Pons (tissue), 1 donor: ENCODE data around the gene STARD10.

ENCODE experiments used
- DNase-seq: peaks from one replicate; pipeline ENCODE4 v3.0.0-alpha.2; 2016; ENCODE audit warnings: low spot score

The STARD10 gene

GRCh38 chr11:72763823-72764222 lies 30.0 kb downstream of the STARD10 start:
- no peak for DNase-seq

DNA sequence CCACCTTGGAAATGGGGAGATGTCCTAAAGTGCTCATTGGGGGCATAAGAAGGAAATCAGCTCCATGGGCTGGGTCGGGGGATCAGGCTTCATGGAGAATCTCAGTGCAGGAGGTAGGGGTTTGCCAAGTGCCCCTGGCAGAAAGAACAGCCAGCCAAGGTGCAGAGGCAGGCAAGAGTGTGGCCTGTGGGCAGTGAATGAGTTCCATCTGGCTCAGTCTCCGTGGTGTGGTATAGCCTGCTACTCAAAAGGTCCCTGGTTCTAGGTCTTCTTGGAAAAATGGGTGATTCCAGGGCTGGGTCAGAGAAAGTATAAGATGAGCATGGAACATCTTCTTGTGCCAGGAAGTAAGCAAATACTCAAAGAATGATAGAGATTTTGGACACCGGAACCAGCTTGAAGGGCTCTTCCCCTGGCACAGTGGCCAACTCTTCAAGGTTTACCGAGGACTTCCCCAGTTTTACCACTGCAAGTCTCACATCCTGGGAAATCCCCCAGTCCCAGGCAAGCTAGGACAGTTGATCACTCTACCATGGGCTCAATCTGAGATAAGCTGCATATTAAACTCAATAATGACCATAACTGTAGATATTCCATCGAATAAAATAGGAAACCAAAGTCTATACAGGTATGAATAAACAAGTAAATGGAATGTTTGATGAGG lies 31.1 kb downstream of the STARD10 start:
- no peak for DNase-seq

- DNase-seq = no peak
Observed at GRCh38 chr11:72760539-72761405, 33.1 kb downstream of the STARD10 start.

DNA sequence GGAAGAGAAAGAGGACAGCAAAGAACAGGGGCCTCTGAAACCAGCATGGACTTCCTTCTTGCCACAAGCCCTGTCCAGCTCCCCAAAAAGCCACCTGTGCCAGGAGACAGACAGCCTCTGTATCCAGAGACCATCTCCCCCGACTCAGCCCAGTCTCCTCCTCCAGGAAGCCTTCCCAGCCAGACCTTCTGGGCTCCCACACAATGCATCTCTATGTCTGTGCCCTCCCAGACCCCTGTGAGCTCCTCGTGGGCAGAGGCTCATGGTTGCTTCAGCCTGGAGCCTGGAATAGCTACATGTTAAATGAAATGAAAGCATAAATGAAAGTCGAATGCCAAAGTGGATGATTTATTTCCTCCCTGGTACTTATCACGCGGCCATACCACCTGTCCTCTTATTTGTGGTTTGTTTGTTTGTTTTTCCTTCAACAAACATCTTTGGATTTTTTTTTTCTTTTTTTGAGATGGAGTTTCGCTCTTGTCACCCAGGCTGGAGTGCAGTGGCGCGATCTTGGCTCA lies 34.3 kb downstream of the STARD10 start:
- DNase-seq = no peak

DNA sequence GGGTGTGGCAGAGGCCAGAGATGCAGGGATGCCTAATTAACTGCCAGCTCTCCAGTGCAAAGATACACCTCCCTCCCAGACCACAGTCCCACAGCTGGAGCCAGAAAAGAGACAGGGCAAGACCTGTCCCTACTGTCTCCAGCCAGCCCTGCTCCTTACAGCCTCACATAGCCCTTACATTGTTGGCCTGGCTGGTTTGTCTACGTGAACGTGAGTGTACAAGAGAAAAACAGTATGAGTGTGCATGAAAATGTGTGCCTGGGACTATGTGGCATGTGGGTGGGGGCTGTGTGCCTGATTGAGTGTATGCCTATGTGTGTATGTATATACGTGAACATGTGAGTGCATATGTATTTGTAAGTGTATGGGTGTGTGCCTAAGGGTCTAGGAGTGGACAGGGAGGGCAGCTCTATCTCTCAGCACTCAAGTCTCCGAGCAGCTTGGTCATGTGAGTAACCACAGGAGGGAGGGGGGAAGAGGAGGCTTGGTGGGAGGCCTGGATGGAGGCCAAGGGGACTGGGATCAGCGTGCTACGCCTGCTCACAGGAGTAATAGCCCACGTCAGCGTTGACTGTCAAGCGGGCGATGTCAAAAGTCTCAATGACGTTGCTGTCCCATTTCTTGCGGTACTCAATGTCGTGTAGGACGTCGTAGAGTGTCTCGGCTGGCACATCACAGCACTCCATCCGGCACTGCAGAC lies 35.0 kb downstream of the STARD10 start:
- DNase-seq = no peak

GRCh38 chr11:72758304-72758689 lies 35.5 kb downstream of the STARD10 start:
- DNase-seq = no peak

GRCh38 chr11:72755713-72756285 lies 38.0 kb downstream of the STARD10 start:
- no peak for DNase-seq

- DNase-seq = no peak
Observed at GRCh38 chr11:72754544-72755155, 39.2 kb downstream of the STARD10 start.

GRCh38 chr11:72754149-72754543 lies 39.7 kb downstream of the STARD10 start:
- DNase-seq = no peak

DNA sequence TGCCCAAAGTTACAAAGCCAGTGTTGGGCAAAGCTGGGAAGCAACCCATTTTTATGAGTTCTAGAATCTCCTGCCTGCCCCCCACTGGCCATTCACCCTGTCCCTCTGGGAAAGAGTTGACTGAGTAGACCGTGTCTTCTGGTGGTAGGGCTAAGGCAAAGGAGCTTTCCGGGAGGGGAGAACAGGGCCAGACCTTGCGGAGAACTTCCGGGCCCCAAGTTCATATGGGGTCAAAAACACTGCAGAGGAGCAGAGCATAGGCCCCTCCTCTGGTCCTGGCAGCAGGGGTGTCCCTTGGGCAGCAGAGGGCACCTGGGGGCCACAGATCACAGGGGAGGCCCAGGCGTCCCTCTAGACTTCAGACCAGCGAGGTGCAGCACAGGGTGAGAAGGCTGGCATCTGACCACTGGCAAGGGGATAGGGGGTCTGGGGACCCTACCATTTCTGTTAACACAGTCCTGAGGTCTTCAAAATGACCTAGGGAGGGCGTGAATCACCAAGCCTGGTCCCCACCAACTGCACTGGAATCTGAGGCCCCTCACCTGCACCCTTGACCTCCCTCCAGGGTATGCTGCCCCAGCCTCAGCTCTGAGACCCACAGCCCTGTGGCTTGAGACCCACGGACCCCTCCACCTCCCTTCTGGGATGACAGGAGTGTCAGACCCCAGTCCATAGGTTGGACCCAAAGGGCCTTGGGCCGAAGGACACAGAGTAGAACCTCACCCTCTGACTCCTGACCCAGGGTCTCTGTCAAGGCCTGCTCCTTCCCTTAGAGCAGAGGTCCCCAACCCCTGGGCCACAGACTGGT lies 40.3 kb downstream of the STARD10 start:
- DNase-seq = peak; percentile 52

- DNase-seq = peak; percentile 62
Observed at GRCh38 chr11:72752088-72752914, 41.5 kb downstream of the STARD10 start, which contains the start of gene ARAP1. Gene ARAP1 (minus strand): TSS chr11:72752408. CDS start chr11:72727128, 25,280 bp downstream.

GRCh38 chr11:72751116-72752087 lies 42.4 kb downstream of the STARD10 start:
- DNase-seq = no peak

DNA sequence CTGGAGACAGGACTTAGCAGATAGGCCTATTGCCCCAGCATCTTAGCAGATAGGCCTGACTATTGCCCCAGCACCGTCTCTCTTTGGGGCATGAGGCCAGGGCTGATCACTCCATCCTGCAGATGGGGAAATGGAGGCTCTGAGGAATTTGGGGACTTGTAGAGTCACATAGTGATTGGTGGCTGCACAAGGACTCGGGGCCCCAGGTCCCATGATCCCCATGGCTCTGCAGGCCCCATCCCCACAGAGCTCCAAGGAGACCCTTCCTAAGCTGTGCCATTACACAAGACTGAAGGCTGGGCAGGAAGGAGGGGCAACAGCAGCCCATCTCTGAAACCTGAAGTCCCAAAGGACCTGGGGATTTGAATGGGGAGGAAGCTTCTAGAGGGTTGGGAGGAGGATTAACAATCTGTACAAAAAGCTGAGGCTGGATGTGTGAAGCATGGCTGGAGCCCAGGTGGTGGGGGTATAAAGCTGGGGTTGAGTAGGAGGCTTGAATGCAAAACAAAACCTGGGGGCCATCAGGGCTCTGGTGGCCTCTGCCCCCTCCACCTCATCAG lies 43.2 kb downstream of the STARD10 start:
- no peak for DNase-seq

DNA sequence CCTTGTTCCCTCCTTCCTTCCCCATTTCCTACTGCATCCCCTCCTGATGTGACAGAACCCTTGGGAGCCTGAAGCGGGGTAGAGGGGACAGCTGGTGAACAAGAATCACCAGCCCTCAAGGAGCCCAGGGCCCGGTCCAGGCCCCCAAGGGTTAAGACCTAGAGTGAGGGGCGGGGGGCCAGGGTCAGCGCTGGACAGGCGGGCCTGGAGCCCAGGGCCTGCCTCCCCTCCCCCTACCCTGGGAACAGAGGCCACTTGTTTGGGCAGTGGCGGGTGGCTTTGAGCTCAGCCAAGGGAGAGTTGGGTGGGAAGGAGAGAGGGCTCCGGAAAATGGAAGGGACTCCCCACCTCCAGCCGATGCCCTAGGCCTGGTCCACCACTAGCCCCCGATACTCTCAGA lies 43.8 kb downstream of the STARD10 start:
- DNase-seq = peak; percentile 86

DNA sequence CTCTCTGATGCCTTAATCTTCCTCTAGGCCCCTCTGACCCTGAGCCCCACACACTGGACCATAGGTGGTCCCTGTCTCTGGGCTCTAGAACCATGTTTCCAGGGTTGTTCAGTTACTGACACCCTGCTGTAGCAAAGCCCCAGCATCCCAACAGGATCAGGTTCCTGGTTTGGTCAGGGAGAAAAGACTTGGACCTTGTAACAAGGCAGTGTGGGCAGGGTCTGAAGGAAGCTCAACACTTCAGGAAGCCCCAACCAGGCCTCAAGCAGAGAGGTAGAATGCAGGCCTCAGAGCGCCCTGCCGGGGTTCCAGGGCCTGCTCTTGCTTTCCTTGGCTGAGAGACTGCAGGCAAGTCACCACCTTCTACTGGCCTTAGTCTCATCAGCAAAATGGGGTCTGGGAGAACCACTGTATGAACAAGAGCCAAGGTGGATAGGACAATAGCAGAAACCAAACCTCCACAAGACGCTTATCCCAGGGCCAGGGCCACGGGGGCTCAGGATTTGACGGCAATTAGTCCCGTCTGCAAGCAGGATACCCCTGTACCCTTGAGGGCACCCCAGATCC lies 46.5 kb downstream of the STARD10 start:
- DNase-seq = no peak

- no peak for DNase-seq
Observed at GRCh38 chr11:72746821-72747220, 47.0 kb downstream of the STARD10 start.

- DNase-seq = no peak
Observed at GRCh38 chr11:72745925-72746550, 47.8 kb downstream of the STARD10 start.

GRCh38 chr11:72745511-72745910 lies 48.3 kb downstream of the STARD10 start:
- DNase-seq = no peak
